HEK293 (cell line): ENCODE results near the gene PAM.

ENCODE experiments used
- CTCF ChIA-PET: fragments of 350-600 bp; formaldehyde crosslinking; extraction: SDS; loops from one replicate; lab custom pipeline; 2021; ENCODE audit warnings: antibody characterized with exemption; lab: Yijun Ruan, JAX
- POLR2A ChIA-PET: fragments of 300-600 bp; formaldehyde crosslinking; extraction: SDS; loops from one replicate; lab custom pipeline; 2020; ENCODE audit warnings: antibody characterized with exemption, inconsistent platforms; lab: Yijun Ruan, JAX
- H3K27ac ChIP-seq: fragments of 200-500 bp; sonication (Bioruptor generic); 2 replicates; pipeline ENCODE4 v1.5.1; 2014; ENCODE audit warnings: low read depth, low read length, control low read depth, inconsistent platforms; ENCODE audit errors: extremely low read depth
- H3K36me3 ChIP-seq, 2 experiments: fragments of 200-500 bp in 1 of 2; sonication (Bioruptor generic) in 1 of 2; 1 replicate in 1 of 2; 2 replicates in 1 of 2; pipeline ENCODE4 v1.5.1; 2014 to 2017; ENCODE audit warnings: inconsistent platforms in 2 of 2, low read length in 2 of 2; ENCODE audit not compliant: control insufficient read depth in 2 of 2, insufficient read depth in 1 of 2
- H3K4me1 ChIP-seq: fragments of 200-500 bp; sonication (Bioruptor generic); 2 replicates; pipeline ENCODE4 v1.5.1; 2014; ENCODE audit warnings: mild to moderate bottlenecking, low read length, inconsistent platforms; ENCODE audit not compliant: control insufficient read depth, insufficient read depth
- H3K4me3 ChIP-seq: 2 replicates; pipeline ENCODE4 v1.5.1; 2011; ENCODE audit warnings: low read depth, mild to moderate bottlenecking, control low read depth, low read length, moderate library complexity
- H3K9me3 ChIP-seq: fragments of 200-500 bp; sonication (Bioruptor generic); 2 replicates; pipeline ENCODE4 v1.5.1; 2014; ENCODE audit warnings: low read depth, low read length, inconsistent platforms; ENCODE audit not compliant: control insufficient read depth, insufficient read depth
- FEZF1 ChIP-seq: fragments of 450-650 bp; formaldehyde crosslinking; IDR thresholded peaks from 2 replicates; pipeline ENCODE4 v1.5.1; 2016; ENCODE audit warnings: missing biosample characterization, missing genetic modification characterization
- HOXA7 ChIP-seq: sonication (generic); formaldehyde crosslinking; IDR thresholded peaks from 2 replicates; pipeline ENCODE4 v1.8.1; 2022; ENCODE audit warnings: missing genetic modification reagents, borderline replicate concordance
- IKZF3 ChIP-seq: fragments of 450-650 bp; IDR thresholded peaks from 2 replicates; pipeline ENCODE4 v1.5.0; 2018; ENCODE audit warnings: missing biosample characterization, mild to moderate bottlenecking, missing genetic modification characterization, moderate library complexity
- MYNN ChIP-seq: fragments of 450-650 bp; formaldehyde crosslinking; IDR thresholded peaks from 2 replicates; pipeline ENCODE4 v1.5.1; 2016; ENCODE audit warnings: missing biosample characterization, missing genetic modification characterization, borderline replicate concordance
- MZF1 ChIP-seq: fragments of 450-650 bp; formaldehyde crosslinking; IDR thresholded peaks from 2 replicates; pipeline ENCODE4 v1.5.1; 2017; ENCODE audit warnings: missing biosample characterization, missing genetic modification characterization, borderline replicate concordance
- OSR2 ChIP-seq: fragments of 450-650 bp; formaldehyde crosslinking; IDR thresholded peaks from 2 replicates; pipeline ENCODE4 v1.5.1; 2016; ENCODE audit warnings: missing biosample characterization, missing genetic modification characterization
- OVOL3 ChIP-seq: fragments of 450-650 bp; formaldehyde crosslinking; IDR thresholded peaks from 2 replicates; pipeline ENCODE4 v1.5.1; 2016; ENCODE audit warnings: missing biosample characterization, missing genetic modification characterization
- PBX3 ChIP-seq: sonication (generic); formaldehyde crosslinking; IDR thresholded peaks from 2 replicates; pipeline ENCODE4 v1.8.1; 2022; ENCODE audit warnings: mild to moderate bottlenecking, moderate library complexity, missing genetic modification reagents
- PRDM6 ChIP-seq: fragments of 450-650 bp; formaldehyde crosslinking; IDR thresholded peaks from 2 replicates; pipeline ENCODE4 v1.5.1; 2017; ENCODE audit warnings: missing biosample characterization, missing genetic modification characterization
- ZNF146 ChIP-seq: fragments of 450-650 bp; formaldehyde crosslinking; IDR thresholded peaks from 2 replicates; pipeline ENCODE4 v1.5.1; 2016; ENCODE audit warnings: missing biosample characterization, missing genetic modification characterization
- ZNF16 ChIP-seq: fragments of 450-650 bp; formaldehyde crosslinking; IDR thresholded peaks from 2 replicates; pipeline ENCODE4 v1.5.1; 2016; ENCODE audit warnings: low read depth, missing biosample characterization, missing genetic modification characterization
- ZNF184 ChIP-seq: fragments of 450-650 bp; IDR thresholded peaks from 2 replicates; pipeline ENCODE4 v1.5.1; 2018; ENCODE audit warnings: missing biosample characterization, mild to moderate bottlenecking, missing genetic modification characterization
- ZNF223 ChIP-seq: fragments of 450-650 bp; formaldehyde crosslinking; IDR thresholded peaks from 2 replicates; pipeline ENCODE4 v1.5.1; 2016; ENCODE audit warnings: missing biosample characterization, missing genetic modification characterization
- ZNF37A ChIP-seq: fragments of 450-650 bp; IDR thresholded peaks from 2 replicates; pipeline ENCODE4 v1.5.1; 2018; ENCODE audit warnings: missing biosample characterization, missing genetic modification characterization
- ZNF404 ChIP-seq: fragments of 450-650 bp; formaldehyde crosslinking; IDR thresholded peaks from 2 replicates; pipeline ENCODE4 v1.5.1; 2017; ENCODE audit warnings: missing biosample characterization, missing genetic modification characterization
- ZNF548 ChIP-seq: fragments of 450-650 bp; formaldehyde crosslinking; IDR thresholded peaks from 2 replicates; pipeline ENCODE4 v1.5.1; 2016; ENCODE audit warnings: missing biosample characterization, missing genetic modification characterization
- ZNF585B ChIP-seq: fragments of 450-650 bp; formaldehyde crosslinking; IDR thresholded peaks from 2 replicates; pipeline ENCODE4 v1.5.1; 2016; ENCODE audit warnings: missing biosample characterization, missing genetic modification characterization
- ZNF600 ChIP-seq: fragments of 450-650 bp; formaldehyde crosslinking; IDR thresholded peaks from 2 replicates; pipeline ENCODE4 v1.5.1; 2016; ENCODE audit warnings: missing biosample characterization, missing genetic modification characterization
- ZNF654 ChIP-seq: fragments of 450-650 bp; formaldehyde crosslinking; IDR thresholded peaks from 2 replicates; pipeline ENCODE4 v1.5.1; 2016; ENCODE audit warnings: low read depth, missing biosample characterization, missing genetic modification characterization
- ZNF843 ChIP-seq: fragments of 450-650 bp; formaldehyde crosslinking; IDR thresholded peaks from 2 replicates; pipeline ENCODE4 v1.5.1; 2016; ENCODE audit warnings: missing biosample characterization, missing genetic modification characterization
- ZSCAN23 ChIP-seq: fragments of 450-650 bp; formaldehyde crosslinking; IDR thresholded peaks from 2 replicates; pipeline ENCODE4 v1.5.1; 2016; ENCODE audit warnings: missing biosample characterization, missing genetic modification characterization

Gene PAM

GRCh38 chr5:102818934-102819333, 63.8 kb downstream of the PAM start:
- H3K27ac ChIP-seq = no peak overlapping the region
- ChIA-PET POLR2A (no interaction called here), CTCF (no interaction called here)
- TF ChIP-seq OVOL3 (tag by site-specific recombination) = no peak
- no peak for TF ChIP-seq MYNN (tag by site-specific recombination)
- TF ChIP-seq ZSCAN23 (tag by site-specific recombination) = no peak
- no peak for TF ChIP-seq ZNF404
- TF ChIP-seq ZNF600 (tag by site-specific recombination) = no peak
- TF ChIP-seq ZNF146 (tag by site-specific recombination) = no peak
- no peak for TF ChIP-seq ZNF548 (tag by site-specific recombination)
- TF ChIP-seq MZF1 (tag by site-specific recombination) = no peak
- TF ChIP-seq ZNF585B (tag by site-specific recombination) = no peak
- peaks cover 16% of the 10 kb centered on the region for H3K4me1 ChIP-seq
- H3K4me3 ChIP-seq = no peak overlapping the region
- H3K9me3 ChIP-seq = no peaks in the 10 kb centered on the region
- H3K36me3 ChIP-seq = no peaks in the 10 kb centered on the region

- peaks cover 16% of the 10 kb centered on the region for H3K4me1 ChIP-seq
- H3K27ac ChIP-seq = no peak overlapping the region
- no peaks in the 10 kb centered on the region for H3K36me3 ChIP-seq
- H3K4me3 ChIP-seq = no peak overlapping the region
- ChIA-PET CTCF (interaction anchor here (0.6 to 1.0 kb wide), 2 partner anchors 150 to 152 kb away, joined by 3 read pairs; no protein-coding TSS in a partner anchor), POLR2A (no interaction called here)
- H3K9me3 ChIP-seq = no peaks in the 10 kb centered on the region
- TF ChIP-seq ZNF184 (tag by site-specific recombination) (no peak), ZNF223 (tag by site-specific recombination) (no peak), ZNF37A (tag by site-specific recombination) (no peak), ZNF654 (tag by site-specific recombination) (no peak), HOXA7 (CRISPR knock-in tag) (no peak)
Observed at GRCh38 chr5:102819634-102820033, 64.5 kb downstream of the PAM start.

- Histone ChIP-seq H3K27ac (no peak overlapping the region), H3K9me3 (no peaks in the 10 kb centered on the region), H3K4me3 (no peak overlapping the region), H3K36me3 (no peaks in the 10 kb centered on the region), H3K4me1 (peaks cover 3% of the 10 kb centered on the region; the same call in 1 of the 2 replicates)
- POLR2A ChIA-PET = no interaction called here
- CTCF ChIA-PET = interaction anchor here (0.7 kb wide), 1 partner anchor 21 kb away, joined by 3 read pairs; no protein-coding TSS in a partner anchor
- TF ChIP-seq ZNF843 (tag by site-specific recombination) (0 out of 2 replicates have a peak, but pooled peaks have one; percentile 20), ZNF16 (tag by site-specific recombination) (no peak), PBX3 (CRISPR knock-in tag) (no peak), OSR2 (tag by site-specific recombination) (peak; percentile 29; the same call in 1 of the 2 replicates), FEZF1 (peak; percentile 34; the same call in 1 of the 2 replicates), PRDM6 (peak; percentile 67), IKZF3 (tag by site-specific recombination) (peak; percentile 28; the same call in 1 of the 2 replicates)
Observed at GRCh38 chr5:102823441-102823874, 68.4 kb downstream of the PAM start.
